Muscle of arm (tissue), 12 donors: ENCODE data around the gene CAND2. TPM values are rescaled to one million over a fixed set of nuclear protein-coding genes. Genes with fewer than 3 reads are reported as not detected.

ENCODE experiments used
- DNase-seq: peaks from one replicate; pipeline ENCODE4 v3.0.0-alpha.2; 2013
- polyA plus RNA-seq, 12 donors: library from polyadenylated mRNA; unstranded; fragments of 120-200 nt; gene quantifications; one replicate each; pipeline ENCODE4 v1.2.1, GENCODE V29; 2013; ENCODE audit not compliant: insufficient read length in 12 of 12

The CAND2 gene
- polyA plus RNA-seq, 12 donors: 15.8 to 54.5 (median 35.0) TPM; not detected in 1

DNA sequence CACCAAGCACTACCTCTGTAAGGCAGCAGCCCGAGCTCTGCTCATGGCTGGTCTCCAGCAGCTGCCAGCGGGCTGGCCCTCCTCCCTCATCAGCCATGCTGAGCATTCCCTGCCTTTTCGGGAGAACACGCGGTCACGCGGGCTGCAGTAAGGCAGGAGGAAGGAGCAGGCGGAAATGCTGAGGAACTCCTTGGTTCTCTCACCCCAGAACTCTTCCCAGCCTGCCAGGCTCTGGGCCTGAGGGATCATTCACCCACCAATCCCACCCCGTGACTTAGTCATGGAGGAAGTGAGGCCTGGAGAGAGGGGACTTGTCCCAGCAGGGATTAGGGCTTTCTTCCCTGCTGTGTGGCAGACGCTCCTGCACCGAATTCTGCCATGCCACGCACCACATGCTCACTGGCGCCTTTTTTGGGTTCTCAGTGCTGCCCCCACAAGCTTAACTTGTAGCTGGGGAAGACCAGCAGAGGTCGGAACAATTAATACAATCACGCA, 87.8 kb downstream of the CAND2 start:
- DNase-seq: no peak

Other genes with a start within 250 kb of the CAND2 start
- gene MKRN2, start 239.6 kb upstream of the CAND2 start, polyA plus RNA-seq: 10 to 100 TPM in 11 of 12 donors, not detected in 1; 24.4 to 33.7 (median 26.8) TPM
- gene RAF1, start 132.6 kb upstream of the CAND2 start, polyA plus RNA-seq: 100 to 1,000 TPM in 6 of 12 donors, 10 to 100 TPM in 5, not detected in 1; 75.4 to 129 (median 107) TPM
- 10 to 100 TPM in 10 of 12 donors, 1 to 10 TPM in 1, not detected in 1; 9.7 to 30.7 (median 23.5) TPM for gene TMEM40, start 37.4 kb upstream of the CAND2 start, polyA plus RNA-seq
- gene RPL32, start 44.9 kb downstream of the CAND2 start, polyA plus RNA-seq: 1,000 to 10,000 TPM in 11 of 12 donors, not detected in 1; 2,891 to 4,447 (median 3,076) TPM